Epithelial cell of esophagus (primary cell): ENCODE measurements around the gene RAB40B.

Experiments
- DNase-seq: peaks from one replicate; pipeline ENCODE4 v3.0.0; 2010; ENCODE audit warnings: low read depth
- H3K4me3 ChIP-seq: 2 replicates; pipeline ENCODE4 v1.5.1; 2011; ENCODE audit warnings: mild to moderate bottlenecking, low read length, control low read depth
- CTCF ChIP-seq: IDR thresholded peaks from 2 replicates; pipeline ENCODE4 v1.5.1; 2011; ENCODE audit warnings: low read depth, mild to moderate bottlenecking, low read length, control low read depth, inconsistent platforms; ENCODE audit not compliant: insufficient read depth; ENCODE audit errors: missing control alignments

Gene RAB40B

GRCh38 chr17:82670661-82671450, 27.6 kb downstream of the RAB40B start:
- H3K4me3 ChIP-seq, result no peak overlapping the region
- TF ChIP-seq CTCF, result no peak
- no peak for DNase-seq

GRCh38 chr17:82668631-82669099, 29.8 kb downstream of the RAB40B start:
- TF ChIP-seq CTCF, result peak; percentile 45
- no peak overlapping the region for H3K4me3 ChIP-seq
- peak; percentile 62 for DNase-seq

DNA sequence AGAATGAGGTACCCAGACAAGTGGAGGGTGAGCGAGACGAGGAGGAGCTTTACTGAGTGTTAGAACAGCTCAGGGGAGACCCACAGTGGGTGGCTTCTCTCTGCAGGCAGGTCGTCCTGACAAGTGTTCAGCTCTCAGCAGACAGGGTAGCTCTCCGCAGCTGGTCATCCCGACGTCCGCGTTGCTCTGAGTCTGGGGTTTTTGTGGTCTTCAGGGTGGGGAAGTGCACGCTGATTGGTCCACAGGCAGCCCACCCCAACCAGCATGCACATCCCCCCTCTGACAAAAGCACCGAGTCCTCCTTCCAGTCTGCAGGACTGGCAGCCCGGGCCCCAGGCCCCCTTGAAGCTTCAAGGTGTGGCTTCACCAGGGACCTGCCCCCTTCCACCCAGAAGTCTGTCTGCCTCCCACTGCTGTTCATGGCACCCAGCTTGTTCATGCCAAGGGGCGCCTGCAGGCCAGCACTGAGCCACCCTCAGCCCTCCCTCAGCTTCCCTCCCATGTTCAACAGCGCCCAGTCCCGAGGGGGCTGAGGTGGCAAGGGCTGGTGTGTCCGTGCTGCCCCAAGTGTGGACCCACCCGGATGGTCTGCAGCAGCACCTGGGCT, 30.4 kb downstream of the RAB40B start:
- TF ChIP-seq CTCF, result no peak
- no peak for DNase-seq
- no peak overlapping the region for H3K4me3 ChIP-seq

DNA sequence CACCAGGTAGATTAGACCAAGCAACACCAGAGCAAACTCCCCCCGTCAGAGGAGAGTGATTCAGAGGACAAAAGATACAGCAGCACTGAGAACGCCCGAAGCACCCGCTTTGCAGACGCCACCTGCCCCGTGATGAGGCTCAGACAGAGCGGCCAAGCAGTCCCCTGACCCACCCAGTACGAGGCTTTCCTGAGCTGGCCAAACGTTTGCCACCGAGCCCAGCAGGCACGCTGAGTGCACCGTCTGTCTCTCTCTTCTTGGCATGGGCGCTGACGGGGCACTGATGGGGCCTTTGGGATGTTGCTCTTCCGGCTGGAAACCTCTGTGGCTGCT, 30.9 kb downstream of the RAB40B start:
- no peak for TF ChIP-seq CTCF
- DNase-seq, result no peak
- H3K4me3 ChIP-seq, result no peak overlapping the region

GRCh38 chr17:82666931-82667667, 31.4 kb downstream of the RAB40B start:
- H3K4me3 ChIP-seq, result no peak overlapping the region
- no peak for DNase-seq
- no peak for TF ChIP-seq CTCF

- DNase-seq, result no peak
- TF ChIP-seq CTCF, result no peak
- H3K4me3 ChIP-seq, result no peak overlapping the region
Observed at GRCh38 chr17:82665891-82666290, 32.6 kb downstream of the RAB40B start.
